Calu3 (cell line): ENCODE results near the gene TMEM14A. TPM values are rescaled to one million over a fixed set of nuclear protein-coding genes. Genes with fewer than 3 reads are reported as not detected.
"Not testable (repeated sequence)": the region's sequence is repeated elsewhere in the genome, so short reads cannot be mapped to it uniquely, and the experiment has no call there.

Experiments
- BruUV-seq: library from RNA; stranded (reverse); fragments of 400-500 nt; replicated peaks from 2 replicates; lab custom pipeline; 2021; lab: Mats Ljungman, UMichigan
- CTCF ChIA-PET: fragments of 300-600 bp; sonication (Branson Sonifier 250); formaldehyde crosslinking; loops from one replicate; lab custom pipeline; 2022; ENCODE audit warnings: antibody characterized with exemption; lab: Charles Lee
- DNase-seq: peaks from one replicate; pipeline ENCODE4 v3.0.0; 2022
- H3K27ac Mint-ChIP-seq: one replicate; pipeline ENCODE4 v1.8.0; 2022; ENCODE audit warnings: mixed read lengths; ENCODE audit not compliant: unreplicated experiment
- H3K27me3 Mint-ChIP-seq: one replicate; pipeline ENCODE4 v1.8.0; 2022; ENCODE audit warnings: mixed read lengths; ENCODE audit not compliant: unreplicated experiment
- H3K36me3 Mint-ChIP-seq: one replicate; pipeline ENCODE4 v1.8.0; 2022; ENCODE audit warnings: mild to moderate bottlenecking, moderate library complexity, mixed read lengths; ENCODE audit not compliant: insufficient read depth, unreplicated experiment
- H3K4me1 Mint-ChIP-seq: one replicate; pipeline ENCODE4 v1.8.0; 2022; ENCODE audit warnings: mild to moderate bottlenecking, low read depth, mixed read lengths; ENCODE audit not compliant: unreplicated experiment
- H3K4me3 Mint-ChIP-seq: one replicate; pipeline ENCODE4 v1.8.0; 2022; ENCODE audit warnings: mild to moderate bottlenecking, low read depth, moderate library complexity, mixed read lengths; ENCODE audit not compliant: unreplicated experiment
- H3K9me3 Mint-ChIP-seq: one replicate; pipeline ENCODE4 v1.8.0; 2022; ENCODE audit warnings: low read depth, mixed read lengths; ENCODE audit not compliant: unreplicated experiment
- intact Hi-C: fragments of 100-400 bp; cut with micrococcal nuclease; formaldehyde crosslinking; loops from one replicate; pipeline ENCODE4 v1.10.0; 2022; ENCODE audit not compliant: unreplicated experiment
- total RNA-seq: library from RNA; stranded (reverse); gene quantifications from 2 replicates; pipeline ENCODE4 v1.2.3, GENCODE V29; 2022
- TF ChIP-seq, protein P1 (sequence below): fragments of 200-600 bp; IDR thresholded peaks from one replicate; pipeline ENCODE4 v1.8.0; 2022; ENCODE audit warnings: antibody characterized with exemption; ENCODE audit not compliant: unreplicated experiment

TMEM14A gene
- total RNA-seq, 1 experiment from 2014 or later = 34.6 TPM

GRCh38 chr6:52654007-52654406 lies 16.9 kb upstream of the TMEM14A start:
- peaks cover 51% of the 10 kb centered on the region for H3K27me3 Mint-ChIP-seq
- H3K36me3 Mint-ChIP-seq = no peaks in the 10 kb centered on the region
- CTCF ChIA-PET = no interaction called here
- intact Hi-C loops = no loop called here
- no peak overlapping the region for H3K4me3 Mint-ChIP-seq
- TF ChIP-seq, protein P1, sequence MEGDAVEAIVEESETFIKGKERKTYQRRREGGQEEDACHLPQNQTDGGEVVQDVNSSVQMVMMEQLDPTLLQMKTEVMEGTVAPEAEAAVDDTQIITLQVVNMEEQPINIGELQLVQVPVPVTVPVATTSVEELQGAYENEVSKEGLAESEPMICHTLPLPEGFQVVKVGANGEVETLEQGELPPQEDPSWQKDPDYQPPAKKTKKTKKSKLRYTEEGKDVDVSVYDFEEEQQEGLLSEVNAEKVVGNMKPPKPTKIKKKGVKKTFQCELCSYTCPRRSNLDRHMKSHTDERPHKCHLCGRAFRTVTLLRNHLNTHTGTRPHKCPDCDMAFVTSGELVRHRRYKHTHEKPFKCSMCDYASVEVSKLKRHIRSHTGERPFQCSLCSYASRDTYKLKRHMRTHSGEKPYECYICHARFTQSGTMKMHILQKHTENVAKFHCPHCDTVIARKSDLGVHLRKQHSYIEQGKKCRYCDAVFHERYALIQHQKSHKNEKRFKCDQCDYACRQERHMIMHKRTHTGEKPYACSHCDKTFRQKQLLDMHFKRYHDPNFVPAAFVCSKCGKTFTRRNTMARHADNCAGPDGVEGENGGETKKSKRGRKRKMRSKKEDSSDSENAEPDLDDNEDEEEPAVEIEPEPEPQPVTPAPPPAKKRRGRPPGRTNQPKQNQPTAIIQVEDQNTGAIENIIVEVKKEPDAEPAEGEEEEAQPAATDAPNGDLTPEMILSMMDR = no peak
- H3K9me3 Mint-ChIP-seq = no peaks in the 10 kb centered on the region
- H3K4me1 Mint-ChIP-seq = peaks cover 8% of the 10 kb centered on the region
- no peak for DNase-seq
- H3K27ac Mint-ChIP-seq = no peak overlapping the region
- BruUV-seq = no TSS peak

GRCh38 chr6:52654592-52654991 lies 16.3 kb upstream of the TMEM14A start:
- Mint-ChIP-seq H3K36me3 (no peaks in the 10 kb centered on the region), H3K27me3 (peaks cover 45% of the 10 kb centered on the region), H3K4me3 (no peak overlapping the region), H3K27ac (no peak overlapping the region), H3K9me3 (no peaks in the 10 kb centered on the region), H3K4me1 (peaks cover 8% of the 10 kb centered on the region)
- TF ChIP-seq, protein P1 = no peak
- CTCF ChIA-PET = no interaction called here
- intact Hi-C loops = no loop called here
- BruUV-seq = no TSS peak
- DNase-seq = no peak

DNA sequence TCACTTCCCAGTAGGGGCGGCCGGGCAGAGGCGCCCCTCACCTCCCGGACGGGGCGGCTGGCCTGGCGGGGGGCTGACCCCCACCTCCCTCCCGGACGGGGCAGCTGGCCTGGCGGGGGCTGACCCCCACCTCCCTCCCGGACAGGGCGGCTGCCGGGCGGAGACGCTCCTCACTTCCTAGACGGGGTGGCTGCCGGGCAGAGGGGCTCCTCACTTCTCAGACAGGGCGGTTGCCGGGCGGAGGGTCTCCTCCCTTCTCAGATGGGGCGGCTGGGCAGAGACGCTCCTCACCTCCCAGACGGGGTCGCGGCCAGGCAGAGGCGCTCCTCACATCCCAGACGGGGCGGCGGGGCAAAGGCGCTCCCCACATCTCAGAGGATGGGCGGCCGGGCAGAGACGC lies 15.0 kb upstream of the TMEM14A start:
- DNase-seq, CTCF ChIA-PET, H3K27ac Mint-ChIP-seq, intact Hi-C loops, H3K4me1 Mint-ChIP-seq, H3K36me3 Mint-ChIP-seq, H3K4me3 Mint-ChIP-seq, H3K9me3 Mint-ChIP-seq, BruUV-seq: not testable (repeated sequence)
- peaks cover 38% of the 10 kb centered on the region for H3K27me3 Mint-ChIP-seq

DNA sequence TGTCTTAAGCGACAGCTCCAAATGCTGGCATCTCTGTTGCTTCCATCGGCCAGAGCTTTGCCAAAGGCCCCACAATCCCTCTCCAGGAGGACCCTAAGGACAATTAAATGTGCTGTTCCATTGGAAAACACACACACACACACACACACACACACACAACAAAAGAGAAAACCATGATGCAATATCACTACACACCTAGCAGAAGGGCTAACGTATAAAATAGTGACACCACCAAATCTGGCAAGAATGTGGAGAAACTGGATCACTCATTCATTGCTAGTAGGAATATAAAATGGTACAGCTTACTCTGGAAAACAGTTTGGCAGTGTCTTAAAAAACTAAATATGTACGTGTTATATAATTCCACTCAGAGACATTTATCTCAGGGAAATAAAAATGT lies 13.0 kb upstream of the TMEM14A start:
- Mint-ChIP-seq H3K27ac (no peak overlapping the region), H3K36me3 (no peaks in the 10 kb centered on the region), H3K4me1 (no peaks in the 10 kb centered on the region), H3K4me3 (no peak overlapping the region), H3K27me3 (peaks cover 28% of the 10 kb centered on the region), H3K9me3 (no peaks in the 10 kb centered on the region)
- DNase-seq = no peak
- intact Hi-C loops = no loop called here
- TF ChIP-seq, protein P1 = no peak
- CTCF ChIA-PET = interaction anchor here (0.7 kb wide), 1 partner anchor 268 kb away, joined by 3 read pairs; no protein-coding TSS in a partner anchor
- no TSS peak for BruUV-seq

DNA sequence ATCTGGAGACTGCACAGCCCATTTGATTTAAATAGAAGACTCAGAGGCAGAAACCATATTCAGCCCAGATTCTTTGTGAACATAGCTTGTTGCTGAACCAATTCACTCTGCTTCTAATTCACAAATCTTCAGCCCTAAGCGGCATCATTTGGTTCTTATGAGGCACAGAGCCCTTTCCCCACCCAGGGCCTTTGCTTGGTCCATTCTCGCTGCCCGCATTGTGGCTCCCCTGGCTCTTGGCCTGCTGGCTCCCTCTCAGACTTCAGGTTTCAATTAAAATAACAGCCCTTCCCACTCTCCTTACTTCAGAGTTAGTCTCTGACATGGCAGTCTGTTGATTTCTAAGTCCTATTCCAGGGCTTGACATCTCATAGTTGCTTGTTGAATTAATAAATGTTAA lies 9.4 kb upstream of the TMEM14A start:
- Mint-ChIP-seq H3K4me1 (no peaks in the 10 kb centered on the region), H3K27ac (no peak overlapping the region), H3K36me3 (no peaks in the 10 kb centered on the region), H3K4me3 (no peak overlapping the region), H3K9me3 (no peaks in the 10 kb centered on the region), H3K27me3 (peaks cover 10% of the 10 kb centered on the region)
- intact Hi-C loops = loop anchor here (5.0 to 10.0 kb wide), 2 partner anchors 147 to 374 kb away; no protein-coding TSS in a partner anchor
- CTCF ChIA-PET = interaction anchor here (1.2 kb wide), 1 partner anchor 9 kb away, joined by 3 read pairs; no protein-coding TSS in a partner anchor
- TF ChIP-seq, protein P1 = no peak
- BruUV-seq = no TSS peak
- DNase-seq = no peak
